Activated CD4-positive, alpha-beta T cell treated with anti-CD3 and anti-CD28 coated beads, Interleukin-2, amount 50 U/mL, for 1 hour (primary cell): ENCODE data around the gene CMTM5.
"Not testable (repeated sequence)": the region's sequence is repeated elsewhere in the genome, so short reads cannot be mapped to it uniquely, and the experiment has no call there.

Experiments used
- DNase-seq: peaks from one replicate; pipeline ENCODE4 v3.0.0-alpha.2; 2020

Gene CMTM5

GRCh38 chr14:23379366-23380196 is 2.7 kb downstream of the CMTM5 start:
- peak; percentile 70 for DNase-seq

- no peak for DNase-seq
Measured at GRCh38 chr14:23380197-23380914, 3.5 kb downstream of the CMTM5 start.

- no peak for DNase-seq
Measured at GRCh38 chr14:23380976-23381375, 4.1 kb downstream of the CMTM5 start.

- no peak for DNase-seq
Measured at GRCh38 chr14:23381871-23382270, 5.0 kb downstream of the CMTM5 start.

GRCh38 chr14:23382276-23382675 is 5.4 kb downstream of the CMTM5 start:
- no peak for DNase-seq

GRCh38 chr14:23382731-23383440 is 6.0 kb downstream of the CMTM5 start:
- no peak for DNase-seq

- no peak for DNase-seq
Measured at GRCh38 chr14:23384364-23385080, 7.7 kb downstream of the CMTM5 start.

GRCh38 chr14:23385244-23385641 is 8.4 kb downstream of the CMTM5 start:
- DNase-seq = no peak

- DNase-seq = no peak
Measured at GRCh38 chr14:23385642-23386265, 8.9 kb downstream of the CMTM5 start.

- not testable (repeated sequence) for DNase-seq
Measured at GRCh38 chr14:23386266-23386657, 9.4 kb downstream of the CMTM5 start.

- no peak for DNase-seq
Measured at GRCh38 chr14:23386999-23387398, 10.2 kb downstream of the CMTM5 start.

- DNase-seq = no peak
Measured at GRCh38 chr14:23387916-23388882, 11.4 kb downstream of the CMTM5 start.

GRCh38 chr14:23388996-23389395 is 12.2 kb downstream of the CMTM5 start:
- no peak for DNase-seq

- DNase-seq = no peak
Measured at GRCh38 chr14:23389396-23389795, 12.6 kb downstream of the CMTM5 start.

GRCh38 chr14:23389871-23390270 is 13.0 kb downstream of the CMTM5 start:
- DNase-seq = not testable (repeated sequence)

- no peak for DNase-seq
Measured at GRCh38 chr14:23392613-23393012, 15.8 kb downstream of the CMTM5 start.

- DNase-seq = no peak
Measured at GRCh38 chr14:23396126-23396525, 19.3 kb downstream of the CMTM5 start.

GRCh38 chr14:23396781-23397407 is 20.0 kb downstream of the CMTM5 start:
- no peak for DNase-seq

- no peak for DNase-seq
Measured at GRCh38 chr14:23398348-23398747, 21.5 kb downstream of the CMTM5 start.

GRCh38 chr14:23399136-23399535 is 22.3 kb downstream of the CMTM5 start:
- no peak for DNase-seq

GRCh38 chr14:23399591-23399990 is 22.7 kb downstream of the CMTM5 start:
- DNase-seq = no peak
